Fibroblast of lung (primary cell): ENCODE measurements around the gene TSPY2. TPM values are rescaled to one million over a fixed set of nuclear protein-coding genes. Genes with fewer than 3 reads are reported as not detected.
"Not testable (repeated sequence)": the region's sequence is repeated elsewhere in the genome, so short reads cannot be mapped to it uniquely, and the experiment has no call there.

ENCODE experiments used
- DNase-seq, 2 donors: peaks; one replicate each; pipeline versions ENCODE4 v3.0.0 to v3.0.0-alpha.2; 2010; ENCODE audit warnings: low read depth in 2 of 2
- H2AFZ ChIP-seq: 2 replicates; pipeline ENCODE4 v1.5.1; 2012; ENCODE audit warnings: low read length, control low read depth, inconsistent platforms
- H3K27ac ChIP-seq: 2 replicates; pipeline ENCODE4 v1.5.1; 2011; ENCODE audit warnings: low read length, control low read depth; ENCODE audit not compliant: insufficient read depth
- H3K27me3 ChIP-seq: 2 replicates; pipeline ENCODE4 v1.5.1; 2011; ENCODE audit warnings: mild to moderate bottlenecking, low read length; ENCODE audit not compliant: control insufficient read depth, insufficient read depth
- H3K36me3 ChIP-seq: 2 replicates; pipeline ENCODE4 v1.5.1; 2011; ENCODE audit warnings: low read length; ENCODE audit not compliant: control insufficient read depth, insufficient read depth
- H3K4me1 ChIP-seq: 2 replicates; pipeline ENCODE4 v1.5.1; 2011; ENCODE audit warnings: low read length; ENCODE audit not compliant: control insufficient read depth, insufficient read depth; ENCODE audit errors: extremely low read depth
- H3K4me2 ChIP-seq: 2 replicates; pipeline ENCODE4 v1.5.1; 2011; ENCODE audit warnings: low read length, control low read depth; ENCODE audit not compliant: insufficient read depth; ENCODE audit errors: extremely low read depth
- H3K4me3 ChIP-seq, 4 experiments: fragments of 200-600 bp in 1 of 4; sonication (generic) in 1 of 4; replicated peaks in 1 of 4; 2 replicates each; pipeline ENCODE4 v1.5.1; 2011 to 2016; ENCODE audit warnings: low read length in 4 of 4, low read depth in 3 of 4, mild to moderate bottlenecking in 3 of 4, control low read depth in 2 of 4, inconsistent platforms in 1 of 4, mixed read lengths in 1 of 4; ENCODE audit not compliant: insufficient read depth in 1 of 4; ENCODE audit errors: control extremely low read depth in 1 of 4
- H3K79me2 ChIP-seq: 2 replicates; pipeline ENCODE4 v1.5.1; 2012; ENCODE audit warnings: mild to moderate bottlenecking, low read length, inconsistent platforms; ENCODE audit not compliant: control insufficient read depth, insufficient read depth
- H3K9ac ChIP-seq: 2 replicates; pipeline ENCODE4 v1.5.1; 2011; ENCODE audit warnings: mild to moderate bottlenecking, low read length, control low read depth; ENCODE audit not compliant: insufficient read depth
- H3K9me3 ChIP-seq: 2 replicates; pipeline ENCODE4 v1.5.1; 2012; ENCODE audit warnings: low read depth, low read length; ENCODE audit not compliant: control insufficient read depth, insufficient read depth
- H4K20me1 ChIP-seq: 2 replicates; pipeline ENCODE4 v1.5.1; 2011; ENCODE audit warnings: low read length; ENCODE audit not compliant: control insufficient read depth, insufficient read depth; ENCODE audit errors: extremely low read depth
- polyA minus RNA-seq: library from RNA; depleted of rRNA, polyadenylated mRNA; stranded (reverse); fragments of >200 nt; gene quantifications from 2 replicates; pipeline ENCODE4 v1.2.3, GENCODE V29; 2011; ENCODE audit warnings: low replicate concordance
- polyA plus RNA-seq, 2 donors: library from polyadenylated mRNA; depleted of rRNA in 1 of 2; stranded (reverse) in 1 of 2; unstranded in 1 of 2; fragments of >200 nt; gene quantifications; 2 replicates each; pipeline ENCODE4 v1.2.1, GENCODE V29; 2011 to 2012; ENCODE audit warnings: missing spikeins in 1 of 2
- total RNA-seq: library from RNA; depleted of rRNA; stranded (reverse); fragments of >200 nt; gene quantifications from 2 replicates; pipeline ENCODE4 v1.2.1, GENCODE V29; 2014

The TSPY2 gene, protein sequence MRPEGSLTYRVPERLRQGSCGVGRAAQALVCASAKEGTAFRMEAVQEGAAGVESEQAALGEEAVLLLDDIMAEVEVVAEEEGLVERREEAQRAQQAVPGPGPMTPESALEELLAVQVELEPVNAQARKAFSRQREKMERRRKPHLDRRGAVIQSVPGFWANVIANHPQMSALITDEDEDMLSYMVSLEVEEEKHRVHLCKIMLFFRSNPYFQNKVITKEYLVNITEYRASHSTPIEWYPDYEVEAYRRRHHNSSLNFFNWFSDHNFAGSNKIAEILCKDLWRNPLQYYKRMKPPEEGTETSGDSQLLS
- not detected in 2 replicates for total RNA-seq
- not detected in 2 replicates for polyA plus RNA-seq
- polyA plus RNA-seq (2012) = not detected in 2 replicates
- not detected in 2 replicates for polyA minus RNA-seq

DNA sequence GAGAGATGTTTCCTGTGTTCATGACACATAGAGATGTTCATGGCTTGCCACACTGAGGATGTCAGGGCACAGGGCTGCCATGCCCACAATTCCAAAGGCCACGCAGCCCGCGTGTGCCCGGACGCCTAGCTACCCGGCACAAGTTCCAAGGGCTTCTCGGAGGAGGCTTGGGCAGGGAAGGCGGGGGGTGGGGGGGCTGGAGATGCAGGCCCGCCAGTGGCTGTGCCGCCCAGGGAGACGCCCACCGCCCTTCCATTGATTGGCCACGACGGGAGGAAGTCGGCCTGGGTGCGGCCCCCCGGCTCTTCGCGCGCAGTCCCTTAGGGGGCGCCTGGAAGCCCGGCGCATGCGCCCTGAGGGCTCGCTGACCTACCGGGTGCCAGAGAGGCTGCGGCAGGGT lies at the start of gene TSPY2:
Gene TSPY2, plus strand, starts transcription at position 301 of the 400 bp plus-strand sequence. Its CDS starts 46 bp downstream, at position 347.
- not testable (repeated sequence) for H3K4me2 ChIP-seq, H2AFZ ChIP-seq, H3K36me3 ChIP-seq, DNase-seq, H3K4me1 ChIP-seq, H3K9me3 ChIP-seq, H3K27me3 ChIP-seq, H3K9ac ChIP-seq, H3K4me3 ChIP-seq, H3K79me2 ChIP-seq, H4K20me1 ChIP-seq, H3K27ac ChIP-seq

DNA sequence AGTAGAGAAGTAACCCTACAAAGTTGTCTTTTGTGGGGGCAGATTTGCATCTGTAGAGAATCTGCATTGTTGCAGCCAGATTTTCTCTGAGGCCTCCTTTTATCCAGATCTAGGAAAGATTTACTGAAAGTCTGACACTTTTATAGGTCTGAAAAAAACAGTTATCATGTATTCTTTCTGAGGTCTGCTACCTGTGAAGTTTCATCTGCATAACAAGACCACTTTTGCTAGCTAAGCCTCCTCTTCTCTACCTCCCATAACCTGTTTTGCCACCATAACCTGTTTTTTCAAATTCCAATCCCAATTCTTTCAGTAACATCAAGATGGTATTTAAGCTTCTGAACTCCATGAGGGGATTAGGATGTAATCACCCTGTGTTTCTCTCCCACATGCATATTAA lies 36.5 kb upstream of the TSPY2 start:
- not testable (repeated sequence) for H3K9ac ChIP-seq, H2AFZ ChIP-seq, H3K36me3 ChIP-seq, H3K27me3 ChIP-seq, H3K9me3 ChIP-seq, H3K4me3 ChIP-seq, H4K20me1 ChIP-seq, H3K27ac ChIP-seq, DNase-seq, H3K79me2 ChIP-seq, H3K4me1 ChIP-seq, H3K4me2 ChIP-seq

DNA sequence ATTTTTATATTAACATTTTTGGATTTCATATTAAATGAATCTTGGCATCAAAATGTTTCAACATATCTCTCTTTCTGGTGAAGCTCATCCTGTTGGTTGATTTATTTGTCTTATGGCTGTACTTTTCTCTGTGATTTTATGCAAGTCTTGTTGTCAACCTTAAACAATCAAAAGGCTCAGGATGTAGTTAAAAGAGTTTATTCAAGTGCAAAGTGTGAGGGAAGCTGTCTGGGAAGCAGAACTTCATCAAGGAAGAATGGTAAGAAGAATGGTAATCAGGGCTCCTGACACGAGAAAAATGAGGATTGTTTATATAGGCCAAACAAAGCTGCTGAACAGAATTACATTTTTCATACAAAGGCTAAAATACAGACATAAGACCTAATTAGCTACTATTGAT lies 29.0 kb upstream of the TSPY2 start:
- not testable (repeated sequence) for H2AFZ ChIP-seq, H4K20me1 ChIP-seq, H3K36me3 ChIP-seq, H3K4me1 ChIP-seq, H3K9ac ChIP-seq, H3K9me3 ChIP-seq, H3K4me3 ChIP-seq, H3K27ac ChIP-seq, DNase-seq, H3K79me2 ChIP-seq, H3K27me3 ChIP-seq, H3K4me2 ChIP-seq

DNA sequence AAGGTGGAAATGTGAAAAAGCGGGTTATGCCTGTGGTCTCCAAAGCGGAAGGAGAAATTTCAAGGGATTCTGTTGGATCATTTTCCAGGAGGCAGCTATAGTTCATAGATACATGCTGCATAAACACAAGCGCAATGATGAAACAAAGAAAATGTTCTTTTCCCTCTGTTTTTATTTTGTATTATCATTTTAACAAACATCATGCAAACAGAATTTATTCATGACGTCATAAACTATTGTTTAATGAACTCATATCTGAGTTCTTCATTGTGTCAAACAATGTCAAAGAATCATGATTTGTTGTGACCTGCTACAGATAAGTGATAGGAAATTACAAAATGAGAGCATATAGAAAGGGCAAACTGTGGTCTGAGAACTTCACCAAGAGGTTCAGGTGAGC lies 23.8 kb downstream of the TSPY2 start:
- H3K9me3 ChIP-seq, DNase-seq, H3K4me2 ChIP-seq, H3K9ac ChIP-seq, H3K79me2 ChIP-seq, H3K4me3 ChIP-seq, H4K20me1 ChIP-seq, H2AFZ ChIP-seq, H3K27ac ChIP-seq, H3K36me3 ChIP-seq, H3K4me1 ChIP-seq, H3K27me3 ChIP-seq: not testable (repeated sequence)
